Colon (tissue), 2 donors: Measurements from ENCODE around the gene CDC25B.
"Not testable (repeated sequence)": the region's sequence is repeated elsewhere in the genome, so short reads cannot be mapped to it uniquely, and the experiment has no call there.

Experiments used
- FAIRE-seq: peaks from 2 replicates; lab custom pipeline; 2012; peaks lifted over from hg19 to GRCh38; lab: Jason Lieb, UNC
- donor health status: control.
- donor health status: control.

The CDC25B gene

GRCh38 chr20:3785240-3786125 lies 10.6 kb upstream of the CDC25B start:
- no peak for FAIRE-seq

GRCh38 chr20:3786126-3786484 lies 10.0 kb upstream of the CDC25B start:
- no peak for FAIRE-seq

- FAIRE-seq: no peak
These were observed 9.3 kb upstream of the CDC25B start, which contains the start of gene CENPB for GRCh38 chr20:3786665-3787323. Gene CENPB, minus strand, starts transcription at chr20:3786740. Its CDS starts 257 bp downstream, at chr20:3786483.

GRCh38 chr20:3787324-3788014 lies 8.6 kb upstream of the CDC25B start:
- no peak for FAIRE-seq

- no peak for FAIRE-seq
These were observed 7.4 kb upstream of the CDC25B start for GRCh38 chr20:3788685-3789155.

- FAIRE-seq: not testable (repeated sequence)
These were observed 6.9 kb upstream of the CDC25B start for GRCh38 chr20:3789201-3789600.

- FAIRE-seq: not testable (repeated sequence)
These were observed 1.9 kb upstream of the CDC25B start for GRCh38 chr20:3794168-3794567.

GRCh38 chr20:3794701-3795420 lies 1.2 kb upstream of the CDC25B start:
- no peak for FAIRE-seq

- no peak for FAIRE-seq
These were observed 541 bp downstream of the CDC25B start for GRCh38 chr20:3796477-3797225.

- no peak for FAIRE-seq
These were observed 1.1 kb downstream of the CDC25B start for GRCh38 chr20:3797226-3797545.

- no peak for FAIRE-seq
These were observed 1.7 kb downstream of the CDC25B start for GRCh38 chr20:3797592-3798372.

- no peak for FAIRE-seq
These were observed 2.3 kb downstream of the CDC25B start for GRCh38 chr20:3798373-3798768.

- FAIRE-seq: no peak
These were observed 2.8 kb downstream of the CDC25B start for GRCh38 chr20:3798908-3799248.

GRCh38 chr20:3800256-3800877 lies 4.3 kb downstream of the CDC25B start:
- no peak for FAIRE-seq

GRCh38 chr20:3800878-3801260 lies 4.8 kb downstream of the CDC25B start:
- FAIRE-seq: no peak

- no peak for FAIRE-seq
These were observed 5.2 kb downstream of the CDC25B start for GRCh38 chr20:3801299-3801698.

GRCh38 chr20:3801846-3802245 lies 5.7 kb downstream of the CDC25B start:
- FAIRE-seq: no peak

GRCh38 chr20:3802524-3803239 lies 6.6 kb downstream of the CDC25B start:
- FAIRE-seq: no peak

GRCh38 chr20:3803289-3803688 lies 7.2 kb downstream of the CDC25B start:
- no peak for FAIRE-seq

- no peak for FAIRE-seq
These were observed 7.7 kb downstream of the CDC25B start for GRCh38 chr20:3803854-3804253.
